ENCODE measurements around the gene DLGAP1.
A peak's percentile ranks its signal among the peaks of the same experiment; 100 is the strongest.
"Not testable (repeated sequence)": the region's sequence is repeated elsewhere in the genome, so short reads cannot be mapped to it uniquely, and the experiment has no call there.

The DLGAP1 gene

GRCh38 chr18:3498698-3499471 is 956.2 kb downstream of the DLGAP1 start:
- DNase-seq (ENCODE audit: low read depth) = peak; percentile 28

- DNase-seq (ENCODE audit: low read depth) = no peak
Observed at GRCh38 chr18:3495691-3496430, 959.2 kb downstream of the DLGAP1 start.

GRCh38 chr18:3494569-3494968 is 960.5 kb downstream of the DLGAP1 start:
- no peak for DNase-seq (ENCODE audit: low read depth)

- DNase-seq (ENCODE audit: low read depth) = no peak
Observed at GRCh38 chr18:3494245-3494526, 960.9 kb downstream of the DLGAP1 start.

GRCh38 chr18:3493501-3494244 is 961.4 kb downstream of the DLGAP1 start:
- no peak for DNase-seq (ENCODE audit: low read depth)

- DNase-seq (ENCODE audit: low read depth) = no peak
Observed at GRCh38 chr18:3492721-3493120, 962.4 kb downstream of the DLGAP1 start.

GRCh38 chr18:3491981-3492555 is 963.0 kb downstream of the DLGAP1 start:
- DNase-seq (ENCODE audit: low read depth) = no peak

- DNase-seq (ENCODE audit: low read depth) = no peak
Observed at GRCh38 chr18:3489462-3489861, 965.6 kb downstream of the DLGAP1 start.

GRCh38 chr18:3486512-3486911 is 968.6 kb downstream of the DLGAP1 start:
- no peak for DNase-seq (ENCODE audit: low read depth)

GRCh38 chr18:3485153-3486149 is 969.7 kb downstream of the DLGAP1 start:
- DNase-seq (ENCODE audit: low read depth) = peak; percentile 54

GRCh38 chr18:3482258-3482657 is 972.8 kb downstream of the DLGAP1 start:
- DNase-seq (ENCODE audit: low read depth) = no peak

- peak; percentile 37 for DNase-seq (ENCODE audit: low read depth)
Observed at GRCh38 chr18:3481696-3482210, 973.4 kb downstream of the DLGAP1 start.

- DNase-seq (ENCODE audit: low read depth) = no peak
Observed at GRCh38 chr18:3480827-3481573, 974.1 kb downstream of the DLGAP1 start.

- no peak for DNase-seq (ENCODE audit: low read depth)
Observed at GRCh38 chr18:3479978-3480509, 975.1 kb downstream of the DLGAP1 start.

- peak; percentile 86 for DNase-seq (ENCODE audit: low read depth)
Observed at GRCh38 chr18:3478262-3478978, 976.7 kb downstream of the DLGAP1 start.

GRCh38 chr18:3472681-3473544 is 982.2 kb downstream of the DLGAP1 start:
- no peak for DNase-seq (ENCODE audit: low read depth)

- DNase-seq (ENCODE audit: low read depth) = not testable (repeated sequence)
Observed at GRCh38 chr18:3472121-3472520, 983.0 kb downstream of the DLGAP1 start.

GRCh38 chr18:3471141-3471648 is 983.9 kb downstream of the DLGAP1 start:
- no peak for DNase-seq (ENCODE audit: low read depth)

All from amniotic epithelial cell (primary cell).